Fibroblast of the conjunctiva (primary cell): ENCODE measurements around the gene TPM2.

Experiments
- DNase-seq: peaks from one replicate; pipeline ENCODE4 v3.0.0-alpha.2; 2010; ENCODE audit warnings: low read depth

The TPM2 gene

DNA sequence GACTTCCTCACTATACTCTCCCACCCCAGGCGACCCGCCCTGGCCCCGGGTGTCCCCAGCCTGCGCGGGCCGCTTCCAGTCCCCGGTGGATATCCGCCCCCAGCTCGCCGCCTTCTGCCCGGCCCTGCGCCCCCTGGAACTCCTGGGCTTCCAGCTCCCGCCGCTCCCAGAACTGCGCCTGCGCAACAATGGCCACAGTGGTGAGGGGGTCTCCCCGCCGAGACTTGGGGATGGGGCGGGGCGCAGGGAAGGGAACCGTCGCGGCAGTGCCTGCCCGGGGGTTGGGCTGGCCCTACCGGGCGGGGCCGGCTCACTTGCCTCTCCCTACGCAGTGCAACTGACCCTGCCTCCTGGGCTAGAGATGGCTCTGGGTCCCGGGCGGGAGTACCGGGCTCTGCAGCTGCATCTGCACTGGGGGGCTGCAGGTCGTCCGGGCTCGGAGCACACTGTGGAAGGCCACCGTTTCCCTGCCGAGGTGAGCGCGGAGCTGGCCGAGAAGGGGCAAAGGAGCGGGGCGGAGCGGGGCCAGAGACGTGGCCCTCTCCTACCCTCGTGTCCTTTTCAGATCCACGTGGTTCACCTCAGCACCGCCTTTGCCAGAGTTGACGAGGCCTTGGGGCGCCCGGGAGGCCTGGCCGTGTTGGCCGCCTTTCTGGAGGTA, 13.9 kb downstream of the TPM2 start:
- DNase-seq, result no peak

DNA sequence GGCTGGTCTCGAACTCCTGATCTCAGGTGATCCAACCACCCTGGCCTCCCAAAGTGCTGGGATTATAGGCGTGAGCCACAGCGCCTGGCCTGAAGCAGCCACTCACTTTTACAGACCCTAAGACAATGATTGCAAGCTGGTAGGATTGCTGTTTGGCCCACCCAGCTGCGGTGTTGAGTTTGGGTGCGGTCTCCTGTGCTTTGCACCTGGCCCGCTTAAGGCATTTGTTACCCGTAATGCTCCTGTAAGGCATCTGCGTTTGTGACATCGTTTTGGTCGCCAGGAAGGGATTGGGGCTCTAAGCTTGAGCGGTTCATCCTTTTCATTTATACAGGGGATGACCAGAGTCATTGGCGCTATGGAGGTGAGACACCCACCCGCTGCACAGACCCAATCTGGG, 14.5 kb downstream of the TPM2 start:
- DNase-seq, result no peak

- DNase-seq, result no peak
Observed at GRCh38 chr9:35674025-35674361, 15.7 kb downstream of the TPM2 start.

DNA sequence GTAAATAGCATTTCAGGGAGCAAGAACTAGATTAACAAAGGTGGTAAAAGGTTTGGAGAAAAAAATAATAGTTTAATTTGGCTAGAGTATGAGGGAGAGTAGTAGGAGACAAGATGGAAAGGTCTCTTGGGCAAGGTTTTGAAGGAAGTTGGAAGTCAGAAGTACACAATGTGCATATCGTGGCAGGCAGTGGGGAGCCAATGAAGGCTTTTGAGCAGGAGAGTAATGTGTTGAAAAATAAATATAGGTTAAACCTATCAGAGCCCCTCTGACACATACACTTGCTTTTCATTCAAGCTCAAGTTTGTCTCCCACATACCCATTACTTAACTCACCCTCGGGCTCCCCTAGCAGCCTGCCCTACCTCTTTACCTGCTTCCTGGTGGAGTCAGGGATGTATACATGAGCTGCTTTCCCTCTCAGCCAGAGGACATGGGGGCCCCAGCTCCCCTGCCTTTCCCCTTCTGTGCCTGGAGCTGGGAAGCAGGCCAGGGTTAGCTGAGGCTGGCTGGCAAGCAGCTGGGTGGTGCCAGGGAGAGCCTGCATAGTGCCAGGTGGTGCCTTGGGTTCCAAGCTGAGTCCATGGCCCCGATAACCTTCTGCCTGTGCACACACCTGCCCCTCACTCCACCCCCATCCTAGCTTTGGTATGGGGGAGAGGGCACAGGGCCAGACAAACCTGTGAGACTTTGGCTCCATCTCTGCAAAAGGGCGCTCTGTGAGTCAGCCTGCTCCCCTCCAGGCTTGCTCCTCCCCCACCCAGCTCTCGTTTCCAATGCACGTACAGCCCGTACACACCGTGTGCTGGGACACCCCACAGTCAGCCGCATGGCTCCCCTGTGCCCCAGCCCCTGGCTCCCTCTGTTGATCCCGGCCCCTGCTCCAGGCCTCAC, 16.3 kb downstream of the TPM2 start, which contains the start of gene CA9:
TSS of gene CA9 (plus strand) at position 797 of the 893 bp plus-strand sequence. CDS start at position 829, 32 bp downstream.
- no peak for DNase-seq

- no peak for DNase-seq
Observed at GRCh38 chr9:35669331-35670145, 20.2 kb downstream of the TPM2 start.

GRCh38 chr9:35667939-35668338, 21.8 kb downstream of the TPM2 start:
- no peak for DNase-seq

DNA sequence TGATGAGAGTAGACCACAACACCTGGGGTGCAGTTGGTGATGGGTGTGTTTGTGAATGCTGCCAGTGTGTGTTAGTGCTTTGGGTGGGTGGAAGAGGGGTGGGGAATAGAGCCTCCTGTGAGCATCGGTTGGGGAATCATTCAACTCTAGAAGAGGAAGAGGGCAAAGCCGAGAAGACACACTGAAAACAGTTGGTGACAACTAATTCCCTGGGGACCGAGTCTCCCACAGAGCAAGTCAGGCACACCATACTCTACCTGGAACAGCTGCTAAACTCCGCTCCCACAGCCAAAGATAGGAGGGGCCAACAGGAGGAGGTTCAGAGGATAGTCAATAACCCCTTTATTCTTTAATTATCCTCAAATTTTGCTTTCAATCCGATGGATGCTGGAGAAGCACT, 23.2 kb downstream of the TPM2 start:
- DNase-seq, result no peak

DNA sequence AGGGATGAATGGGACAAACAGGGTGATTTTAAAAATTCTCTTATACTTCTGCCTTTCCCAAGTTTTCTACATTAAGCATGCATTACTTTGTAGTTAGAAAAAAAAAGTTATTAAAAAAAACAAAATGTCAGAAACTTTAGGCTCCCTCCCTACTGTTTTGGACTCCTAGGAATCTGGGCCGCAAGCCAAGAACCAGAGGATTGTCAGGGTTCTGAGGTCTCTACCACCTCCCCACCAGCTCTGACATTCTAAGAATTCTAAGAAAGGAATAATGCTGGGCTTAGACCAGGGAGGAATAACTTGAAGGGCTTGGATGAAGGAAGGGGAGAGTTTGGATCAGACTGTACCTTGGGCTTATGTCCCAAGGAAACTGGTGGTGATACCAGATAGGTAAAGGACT, 23.7 kb downstream of the TPM2 start:
- no peak for DNase-seq

DNA sequence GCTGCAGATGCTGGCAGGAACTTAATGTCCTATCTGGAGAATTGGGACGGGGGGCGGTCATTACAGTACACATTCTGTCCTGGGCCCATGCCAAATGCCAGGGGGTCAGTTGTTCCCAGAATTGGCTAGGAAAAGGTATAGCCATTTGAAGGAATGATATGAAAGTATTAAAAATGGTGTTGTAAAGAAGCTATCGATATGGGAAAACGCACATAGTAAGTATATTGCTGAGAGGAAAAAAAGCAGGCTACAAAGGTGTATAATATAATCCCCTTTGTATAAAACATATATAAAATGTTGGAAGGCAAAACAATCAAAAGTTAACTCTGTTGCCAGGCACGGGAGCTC, 24.3 kb downstream of the TPM2 start:
- DNase-seq, result no peak

- no peak for DNase-seq
Observed at GRCh38 chr9:35664531-35665470, 24.9 kb downstream of the TPM2 start, which contains the start of gene ARHGEF39. TSS of gene ARHGEF39 (minus strand) at chr9:35665195. CDS start at chr9:35665169, 26 bp downstream.

DNA sequence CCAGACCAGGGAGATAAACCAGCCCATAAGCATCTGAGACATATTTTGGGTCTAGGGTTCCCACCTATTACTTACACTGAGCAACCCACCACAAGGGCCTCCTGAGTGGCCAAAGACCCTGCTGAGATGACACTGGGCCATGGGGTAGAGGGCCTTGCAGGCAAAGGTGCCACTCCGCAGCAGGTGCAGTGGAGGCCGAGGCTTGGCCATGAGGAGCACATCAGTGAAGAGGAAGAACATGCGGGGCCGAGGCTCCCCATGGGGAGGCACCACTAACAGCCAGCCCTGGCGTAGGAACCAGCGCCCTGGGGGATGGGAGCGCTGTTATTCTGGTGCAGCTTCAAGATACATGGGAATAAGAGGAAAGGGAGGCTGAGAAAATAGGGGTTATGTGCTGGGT, 27.3 kb downstream of the TPM2 start:
- no peak for DNase-seq

DNA sequence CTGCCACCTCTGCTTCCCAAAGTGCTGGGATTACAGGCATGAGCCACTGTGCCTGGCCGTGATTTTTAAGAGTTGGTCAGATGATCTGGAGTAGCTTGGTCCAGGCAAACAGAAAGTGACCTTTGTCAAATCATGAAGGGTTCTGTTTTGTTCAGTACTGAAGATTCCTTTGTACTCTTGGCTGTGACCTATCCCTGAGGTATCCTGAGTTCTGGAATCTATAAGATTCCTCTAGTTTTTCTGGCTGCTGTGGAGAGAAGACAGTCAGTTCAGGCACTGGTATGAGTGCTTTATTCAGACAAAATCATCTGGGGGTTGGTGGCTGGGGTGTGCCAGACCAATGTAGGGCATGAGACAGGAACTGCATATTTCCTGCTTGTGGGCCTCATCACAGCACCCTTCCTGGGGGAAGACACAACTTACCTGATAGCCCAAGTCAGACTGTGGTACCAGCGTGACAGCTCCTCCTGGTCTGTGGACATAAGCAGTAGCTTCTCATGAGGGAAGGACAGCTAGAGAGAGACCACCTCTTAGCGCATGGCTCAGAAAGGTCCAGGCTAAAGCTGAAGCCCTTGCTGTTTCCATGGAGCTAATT, 27.9 kb downstream of the TPM2 start:
- DNase-seq, result no peak

- no peak for DNase-seq
Observed at GRCh38 chr9:35660966-35661415, 28.7 kb downstream of the TPM2 start.

DNA sequence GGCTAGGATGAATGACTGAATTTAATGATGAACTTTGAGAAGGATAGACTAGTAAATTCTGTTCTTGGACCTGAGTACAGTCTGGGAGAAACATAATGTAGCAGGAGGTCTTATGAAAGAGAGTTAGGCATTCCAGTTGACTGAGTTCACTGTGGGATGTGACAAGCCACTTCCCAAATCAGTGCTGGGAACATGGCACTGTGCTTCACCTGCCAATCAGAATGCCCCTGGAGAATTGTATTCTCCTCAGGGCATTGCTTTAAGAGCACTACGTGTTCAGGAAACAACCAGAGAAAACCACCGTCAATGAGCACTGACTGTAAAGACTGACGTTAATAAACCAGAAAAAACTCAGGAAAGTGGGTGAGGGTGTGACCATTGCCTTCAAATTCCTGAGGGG, 30.4 kb downstream of the TPM2 start:
- no peak for DNase-seq

DNA sequence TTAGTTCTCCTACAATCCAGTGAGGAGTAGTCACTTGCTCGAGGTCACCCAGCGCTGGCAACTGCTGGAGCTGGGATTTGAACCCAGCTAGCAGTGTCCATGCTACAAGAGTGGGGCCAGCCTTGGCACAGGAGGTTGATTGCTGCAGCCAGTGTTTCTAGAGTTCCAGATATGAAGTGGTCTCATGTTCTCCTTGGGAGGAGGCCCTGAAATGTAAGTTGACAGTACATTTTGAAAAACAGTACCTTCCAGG, 30.8 kb downstream of the TPM2 start:
- no peak for DNase-seq

- DNase-seq, result peak; percentile 75
Observed at GRCh38 chr9:35658137-35658967, 31.4 kb downstream of the TPM2 start, which contains the start of gene CCDC107. TSS of gene CCDC107 (plus strand) at chr9:35658292. CDS start at chr9:35658380, 88 bp downstream.

DNA sequence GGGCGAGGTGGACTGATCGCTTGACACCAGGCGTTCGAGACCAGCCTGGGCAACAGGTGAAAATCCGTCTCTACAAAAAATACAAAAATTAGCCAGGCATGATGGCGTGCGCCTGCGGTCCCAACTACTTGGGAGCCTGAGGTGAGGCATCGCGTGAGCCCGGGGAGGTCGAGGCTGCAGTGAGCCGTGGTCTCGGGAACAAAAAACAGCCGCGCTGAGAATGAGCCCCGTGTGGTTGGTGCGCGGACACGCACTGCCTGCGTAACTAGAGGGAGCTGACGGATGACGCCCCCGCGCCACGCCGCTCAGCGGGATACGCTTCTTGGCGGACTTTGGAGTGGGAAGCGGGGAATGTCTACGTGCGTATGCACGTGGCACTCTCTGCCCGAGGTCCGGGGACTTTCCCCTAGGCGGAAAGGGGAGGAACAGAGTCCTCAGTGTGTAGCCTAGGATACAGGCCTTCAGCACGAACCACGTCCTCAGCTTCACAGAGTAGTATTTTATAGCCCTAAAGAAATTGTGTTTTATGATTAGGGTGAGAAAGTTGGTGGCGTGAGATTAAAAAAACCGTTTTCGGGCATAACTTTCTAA, 32.1 kb downstream of the TPM2 start, which contains the start of gene RMRP:
TSS of gene RMRP (minus strand) at position 474 of the 591 bp plus-strand sequence.
- peak; percentile 99 for DNase-seq

GRCh38 chr9:35656831-35657545, 32.7 kb downstream of the TPM2 start:
- DNase-seq, result no peak

- no peak for DNase-seq
Observed at GRCh38 chr9:35656348-35656747, 33.4 kb downstream of the TPM2 start.
